ENCODE results near the gene CDH23. TPM values are rescaled to one million over a fixed set of nuclear protein-coding genes. Genes with fewer than 3 reads are reported as not detected.

CDH23 gene
- total and polyA plus RNA-seq, 10 of the 15 experiments (the other 5 are each of a cell fraction or from before 2014, with no cell fraction given) = 0.09 to 0.40 (median 0.15) TPM; not detected in 1

DNA sequence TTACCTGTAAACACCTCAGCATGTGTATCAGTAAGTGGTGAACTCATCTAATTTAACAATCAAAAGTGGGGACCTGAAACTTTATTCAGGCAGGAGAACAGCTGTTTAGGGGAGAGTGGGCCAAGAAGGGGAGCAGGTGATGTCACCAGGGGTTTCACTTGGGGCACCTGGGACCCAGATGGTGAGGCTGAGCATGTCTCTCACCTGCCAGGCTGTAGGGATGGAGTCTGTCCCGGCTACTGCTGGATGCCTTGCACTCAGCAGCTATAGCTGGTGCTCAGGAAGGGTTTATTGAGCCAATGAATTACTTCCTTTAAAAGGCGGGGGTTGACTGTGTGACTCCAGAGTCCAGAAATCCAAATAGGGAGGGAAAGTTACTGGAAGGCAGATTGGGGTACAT, 23.0 kb downstream of the CDH23 start:
- no peak for ATAC-seq
- RAD21 ChIA-PET (ENCODE audit: unreplicated experiment) = no interaction called here
- in situ Hi-C loops (cut with MboI) = no loop called here
- Histone ChIP-seq H3K4me3 (no peak overlapping the region), H3K79me2 (ENCODE audit: control insufficient read depth, insufficient read depth, low read length) (no peaks in the 10 kb centered on the region), H2AFZ (ENCODE audit: control insufficient read depth, low read depth, low read length) (no peak overlapping the region), H4K20me1 (ENCODE audit: control insufficient read depth, insufficient read depth) (no peaks in the 10 kb centered on the region), H3K36me3 (ENCODE audit: control insufficient read depth in 2 of 2, insufficient read depth in 2 of 2, low read length in 1 of 2) (no peaks in the 10 kb centered on the region), H3K9ac (ENCODE audit: control insufficient read depth, insufficient read depth, low read length) (no peak overlapping the region), H3K27me3 (replicated peaks in 1 of 2; ENCODE audit: control insufficient read depth in 2 of 2, insufficient read depth in 2 of 2, low read length in 1 of 2) (no peaks in the 10 kb centered on the region; a peak in 1 of 4 replicates), H3K27ac (ENCODE audit: control insufficient read depth, insufficient read depth) (no peak overlapping the region), H3K9me3 (replicated peaks; ENCODE audit: control insufficient read depth, insufficient read depth, low read length) (no peaks in the 10 kb centered on the region), H3K4me2 (ENCODE audit: control insufficient read depth, insufficient read depth) (no peak overlapping the region), H3K4me1 (ENCODE audit: control insufficient read depth, insufficient read depth, low read length) (no peaks in the 10 kb centered on the region)
- no peak for TF ChIP-seq RBBP5 (conservative IDR thresholded peaks at IDR 0.05)
- no peak for TF ChIP-seq CHD4 (IDR thresholded peaks at IDR 0.05)
- TF ChIP-seq, protein P1, sequence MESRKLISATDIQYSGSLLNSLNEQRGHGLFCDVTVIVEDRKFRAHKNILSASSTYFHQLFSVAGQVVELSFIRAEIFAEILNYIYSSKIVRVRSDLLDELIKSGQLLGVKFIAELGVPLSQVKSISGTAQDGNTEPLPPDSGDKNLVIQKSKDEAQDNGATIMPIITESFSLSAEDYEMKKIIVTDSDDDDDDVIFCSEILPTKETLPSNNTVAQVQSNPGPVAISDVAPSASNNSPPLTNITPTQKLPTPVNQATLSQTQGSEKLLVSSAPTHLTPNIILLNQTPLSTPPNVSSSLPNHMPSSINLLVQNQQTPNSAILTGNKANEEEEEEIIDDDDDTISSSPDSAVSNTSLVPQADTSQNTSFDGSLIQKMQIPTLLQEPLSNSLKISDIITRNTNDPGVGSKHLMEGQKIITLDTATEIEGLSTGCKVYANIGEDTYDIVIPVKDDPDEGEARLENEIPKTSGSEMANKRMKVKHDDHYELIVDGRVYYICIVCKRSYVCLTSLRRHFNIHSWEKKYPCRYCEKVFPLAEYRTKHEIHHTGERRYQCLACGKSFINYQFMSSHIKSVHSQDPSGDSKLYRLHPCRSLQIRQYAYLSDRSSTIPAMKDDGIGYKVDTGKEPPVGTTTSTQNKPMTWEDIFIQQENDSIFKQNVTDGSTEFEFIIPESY (IDR thresholded peaks at IDR 0.05) = no peak
- TF ChIP-seq YBX1 (IDR thresholded peaks at IDR 0.05) = no peak
- TF ChIP-seq SMARCA5 (IDR thresholded peaks at IDR 0.05) = no peak
- TF ChIP-seq ZNF622 (IDR thresholded peaks at IDR 0.05) = no peak
- TF ChIP-seq, protein P2, sequence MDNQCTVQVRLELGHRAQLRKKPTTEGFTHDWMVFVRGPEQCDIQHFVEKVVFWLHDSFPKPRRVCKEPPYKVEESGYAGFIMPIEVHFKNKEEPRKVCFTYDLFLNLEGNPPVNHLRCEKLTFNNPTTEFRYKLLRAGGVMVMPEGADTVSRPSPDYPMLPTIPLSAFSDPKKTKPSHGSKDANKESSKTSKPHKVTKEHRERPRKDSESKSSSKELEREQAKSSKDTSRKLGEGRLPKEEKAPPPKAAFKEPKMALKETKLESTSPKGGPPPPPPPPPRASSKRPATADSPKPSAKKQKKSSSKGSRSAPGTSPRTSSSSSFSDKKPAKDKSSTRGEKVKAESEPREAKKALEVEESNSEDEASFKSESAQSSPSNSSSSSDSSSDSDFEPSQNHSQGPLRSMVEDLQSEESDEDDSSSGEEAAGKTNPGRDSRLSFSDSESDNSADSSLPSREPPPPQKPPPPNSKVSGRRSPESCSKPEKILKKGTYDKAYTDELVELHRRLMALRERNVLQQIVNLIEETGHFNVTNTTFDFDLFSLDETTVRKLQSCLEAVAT (IDR thresholded peaks at IDR 0.05) = no peak
- TF ChIP-seq NFYA (IDR thresholded peaks at IDR 0.05; ENCODE audit: borderline replicate concordance, low read depth, low read length) = no peak
- TF ChIP-seq SRF (IDR thresholded peaks at IDR 0.05; ENCODE audit: low read depth in 2 of 2, low read length in 2 of 2) = no peak
- TF ChIP-seq RAD51 (IDR thresholded peaks at IDR 0.05) = no peak
- no peak for TF ChIP-seq MXI1 (IDR thresholded peaks at IDR 0.05; ENCODE audit: low read depth, low read length)
- no peak for TF ChIP-seq SP1 (IDR thresholded peaks at IDR 0.05; ENCODE audit: low read depth, low read length)
- 18% methylated on average over 2 of the region's 2 CpGs for WGBS (ENCODE audit: insufficient coverage, insufficient replicate concordance, low lambda C conversion rate, missing lambda C conversion rate)
- POLR2A ChIA-PET = no interaction called here
- no TSS peak for BruUV-seq (replicated peaks)
- no peak for DNase-seq (ENCODE audit: low read depth, low spot score)
- FAIRE-seq = no peak
- CTCF ChIA-PET = no interaction called here
- SMC1A ChIA-PET (ENCODE audit: uncharacterized antibody, unreplicated experiment) = no interaction called here
- intact Hi-C loops (cut with micrococcal nuclease; ENCODE audit: unreplicated experiment) = no loop called here

Measured in GM12878 (cell line).